ENCODE data around the gene CCDC24. TPM values are rescaled to one million over a fixed set of nuclear protein-coding genes. Genes with fewer than 3 reads are reported as not detected.

CCDC24 gene
- total and polyA plus RNA-seq, 9 of the 15 experiments (the other 6 are each of a cell fraction or from before 2014, with no cell fraction given): 0.31 to 4.5 (median 1.5) TPM

DNA sequence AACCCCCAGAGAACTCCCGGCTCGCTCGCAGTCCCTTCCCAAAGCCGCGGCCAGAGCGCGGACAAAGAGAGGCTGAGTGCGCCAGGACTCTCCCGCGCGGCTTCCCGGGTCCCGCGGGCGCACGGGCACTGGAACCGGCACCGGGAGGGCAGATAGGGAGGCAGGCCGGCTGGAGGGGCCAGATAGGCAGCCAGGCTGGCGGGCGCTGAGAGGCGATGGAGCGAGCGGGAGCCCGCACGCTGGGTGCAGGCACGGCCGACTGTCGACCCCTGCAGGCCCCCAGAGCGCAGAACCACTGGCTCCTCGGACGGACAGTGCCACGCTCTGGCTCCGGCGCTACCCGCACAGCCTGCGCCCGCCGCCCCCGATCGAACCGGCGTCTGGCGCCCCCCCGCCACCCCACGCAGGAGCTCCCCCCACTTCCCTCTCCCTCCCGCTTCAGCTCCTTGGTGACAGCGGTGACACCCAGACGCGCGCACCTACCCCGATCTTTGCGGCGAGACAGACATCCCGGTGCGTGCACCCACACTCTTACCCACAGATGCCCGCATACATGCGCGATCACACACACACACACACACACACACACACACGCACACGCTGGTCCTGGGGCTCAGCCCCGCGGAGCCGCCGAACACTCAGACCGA, 39.3 kb downstream of the CCDC24 start (continued):
- TF ChIP-seq ZNF639 (CRISPR knock-in tag; conservative IDR thresholded peaks at IDR 0.05 in 1 of 2, IDR thresholded peaks at IDR 0.05 in 1 of 2) (peak; percentile 69 to 86; a peak in 2 of 4 replicates), HDAC6 (IDR thresholded peaks at IDR 0.05; ENCODE audit: low read depth, low read length) (0 out of 2 replicates have a peak, but pooled peaks have one; percentile 80), RBFOX2 (IDR thresholded peaks at IDR 0.05; ENCODE audit: low read depth, low read length) (peak; percentile 84), THAP12 (CRISPR knock-in tag; IDR thresholded peaks at IDR 0.05) (peak; percentile 43; the same call in 1 of the 2 replicates), NCOA4 (IDR thresholded peaks at IDR 0.05; ENCODE audit: partially characterized antibody) (no peak), E2F6 (IDR thresholded peaks at IDR 0.05; ENCODE audit: borderline replicate concordance in 1 of 2, extremely low read depth in 1 of 2, insufficient read depth in 1 of 2, insufficient read length in 1 of 2, low read depth in 1 of 2, low read length in 1 of 2, poor library complexity in 1 of 2, severe bottlenecking in 1 of 2) (peak; percentile 67 to 79), RBBP5 (IDR thresholded peaks at IDR 0.05; ENCODE audit: borderline replicate concordance, insufficient read depth, low read length, poor library complexity, severe bottlenecking) (peak; percentile 74), OTX1 (CRISPR knock-in tag; IDR thresholded peaks at IDR 0.05) (peak; percentile 38; the same call in 1 of the 2 replicates), CBFA2T2 (conservative IDR thresholded peaks at IDR 0.05) (peak; percentile 36; the same call in 1 of the 2 replicates)
- TF ChIP-seq, protein P1, sequence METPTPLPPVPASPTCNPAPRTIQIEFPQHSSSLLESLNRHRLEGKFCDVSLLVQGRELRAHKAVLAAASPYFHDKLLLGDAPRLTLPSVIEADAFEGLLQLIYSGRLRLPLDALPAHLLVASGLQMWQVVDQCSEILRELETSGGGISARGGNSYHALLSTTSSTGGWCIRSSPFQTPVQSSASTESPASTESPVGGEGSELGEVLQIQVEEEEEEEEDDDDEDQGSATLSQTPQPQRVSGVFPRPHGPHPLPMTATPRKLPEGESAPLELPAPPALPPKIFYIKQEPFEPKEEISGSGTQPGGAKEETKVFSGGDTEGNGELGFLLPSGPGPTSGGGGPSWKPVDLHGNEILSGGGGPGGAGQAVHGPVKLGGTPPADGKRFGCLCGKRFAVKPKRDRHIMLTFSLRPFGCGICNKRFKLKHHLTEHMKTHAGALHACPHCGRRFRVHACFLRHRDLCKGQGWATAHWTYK (CRISPR knock-in tag; IDR thresholded peaks at IDR 0.05): peak; percentile 73
- TF ChIP-seq, protein P2, sequence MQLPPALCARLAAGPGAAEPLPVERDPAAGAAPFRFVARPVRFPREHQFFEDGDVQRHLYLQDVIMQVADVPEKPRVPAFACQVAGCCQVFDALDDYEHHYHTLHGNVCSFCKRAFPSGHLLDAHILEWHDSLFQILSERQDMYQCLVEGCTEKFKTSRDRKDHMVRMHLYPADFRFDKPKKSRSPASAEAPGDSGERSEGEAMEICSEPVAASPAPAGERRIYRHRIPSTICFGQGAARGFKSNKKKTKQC (CRISPR knock-in tag; IDR thresholded peaks at IDR 0.05): peak; percentile 53
- TF ChIP-seq, protein P3, sequence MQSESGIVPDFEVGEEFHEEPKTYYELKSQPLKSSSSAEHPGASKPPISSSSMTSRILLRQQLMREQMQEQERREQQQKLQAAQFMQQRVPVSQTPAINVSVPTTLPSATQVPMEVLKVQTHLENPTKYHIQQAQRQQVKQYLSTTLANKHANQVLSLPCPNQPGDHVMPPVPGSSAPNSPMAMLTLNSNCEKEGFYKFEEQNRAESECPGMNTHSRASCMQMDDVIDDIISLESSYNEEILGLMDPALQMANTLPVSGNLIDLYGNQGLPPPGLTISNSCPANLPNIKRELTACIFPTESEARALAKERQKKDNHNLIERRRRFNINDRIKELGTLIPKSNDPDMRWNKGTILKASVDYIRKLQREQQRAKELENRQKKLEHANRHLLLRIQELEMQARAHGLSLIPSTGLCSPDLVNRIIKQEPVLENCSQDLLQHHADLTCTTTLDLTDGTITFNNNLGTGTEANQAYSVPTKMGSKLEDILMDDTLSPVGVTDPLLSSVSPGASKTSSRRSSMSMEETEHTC (IDR thresholded peaks at IDR 0.05): 0 out of 2 replicates have a peak, but pooled peaks have one; percentile 24
